GM03348 (cell line): ENCODE results near the gene LDB2.
"Not testable (repeated sequence)": the region's sequence is repeated elsewhere in the genome, so short reads cannot be mapped to it uniquely, and the experiment has no call there.

Experiments
- DNase-seq: peaks from one replicate; pipeline ENCODE4 v3.0.0; 2012; ENCODE audit warnings: low spot score

The LDB2 gene

DNA sequence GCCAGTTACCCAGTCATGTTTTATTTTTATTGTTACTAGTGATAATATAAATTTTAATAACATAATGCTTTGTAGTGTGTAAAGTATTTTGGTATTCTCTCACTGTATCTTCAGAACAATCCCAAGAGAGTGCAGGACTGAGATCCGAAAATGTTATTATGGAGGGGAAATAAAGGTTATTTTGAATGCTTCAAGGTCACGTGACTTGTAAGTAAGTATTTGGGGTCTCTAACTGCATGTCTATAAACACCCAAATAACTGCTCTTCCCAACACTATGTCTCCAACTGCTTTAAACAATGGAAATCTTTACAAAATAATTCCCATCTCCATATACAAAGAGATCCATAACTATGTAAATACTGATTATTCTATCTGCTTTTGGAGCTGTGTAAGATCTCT lies 302.2 kb downstream of the LDB2 start:
- DNase-seq, result no peak

DNA sequence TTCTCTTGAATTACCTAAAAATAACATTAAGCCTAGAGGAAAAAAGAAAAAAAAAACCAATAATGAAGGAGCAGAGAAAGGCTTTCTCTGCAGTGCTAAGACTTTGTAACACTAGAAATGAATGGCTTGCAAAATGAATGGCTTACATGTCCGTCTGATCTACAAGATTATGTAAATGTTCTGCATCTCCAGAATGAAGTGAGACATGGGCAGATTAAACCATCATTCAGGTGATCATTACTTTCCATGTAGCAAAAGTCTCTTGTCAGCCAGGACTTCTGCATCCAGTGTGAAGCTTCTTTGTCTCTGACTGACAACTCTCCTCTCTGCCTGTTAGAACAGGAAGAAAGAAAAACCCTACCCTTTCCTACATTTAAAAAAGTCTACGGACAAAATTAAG lies 304.3 kb downstream of the LDB2 start:
- DNase-seq, result no peak

DNA sequence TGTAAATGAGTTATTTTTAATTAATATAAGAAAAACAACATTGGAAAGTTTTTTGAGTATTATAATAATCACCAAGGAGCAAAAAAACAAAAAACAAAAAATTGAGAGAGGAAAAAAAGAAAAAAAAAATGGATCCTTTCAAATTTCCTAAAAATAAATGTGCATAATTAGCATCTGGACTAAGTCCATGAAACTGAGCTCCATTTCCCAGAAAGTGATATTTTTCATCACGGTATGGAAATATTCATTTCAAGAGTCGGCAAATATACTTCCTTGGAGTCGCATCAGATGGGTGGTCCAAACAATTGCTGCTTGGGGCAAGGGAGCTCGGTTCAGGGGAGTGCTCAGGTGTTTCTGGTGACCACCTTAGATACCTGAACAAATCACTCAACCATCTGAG lies 305.1 kb downstream of the LDB2 start:
- DNase-seq, result no peak

DNA sequence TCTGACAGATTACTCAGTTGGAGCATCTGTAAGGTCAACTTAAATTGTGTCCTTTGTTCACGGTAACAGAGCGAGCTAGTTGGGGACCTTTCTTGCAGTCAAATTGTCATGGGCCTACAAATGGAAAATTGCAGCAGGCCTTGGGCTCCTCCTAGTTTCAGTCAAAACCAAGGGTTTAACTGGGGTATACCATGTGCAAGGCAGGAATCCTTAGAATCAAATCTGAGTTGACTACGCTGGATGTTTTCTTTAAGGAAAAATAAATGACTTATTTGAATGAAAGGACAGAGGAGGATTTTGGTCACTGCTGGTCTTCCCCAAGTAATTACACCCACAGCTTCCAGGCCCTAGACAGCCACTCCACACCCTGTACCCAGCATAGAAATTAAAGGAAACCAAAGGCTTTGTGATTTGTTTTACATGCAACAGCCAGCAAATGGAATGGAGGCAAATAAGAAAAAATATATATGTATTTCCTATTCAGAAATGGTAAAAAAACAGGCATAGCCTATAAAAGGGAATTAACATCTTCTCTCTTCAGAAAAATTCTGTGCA lies 307.1 kb downstream of the LDB2 start:
- no peak for DNase-seq

DNA sequence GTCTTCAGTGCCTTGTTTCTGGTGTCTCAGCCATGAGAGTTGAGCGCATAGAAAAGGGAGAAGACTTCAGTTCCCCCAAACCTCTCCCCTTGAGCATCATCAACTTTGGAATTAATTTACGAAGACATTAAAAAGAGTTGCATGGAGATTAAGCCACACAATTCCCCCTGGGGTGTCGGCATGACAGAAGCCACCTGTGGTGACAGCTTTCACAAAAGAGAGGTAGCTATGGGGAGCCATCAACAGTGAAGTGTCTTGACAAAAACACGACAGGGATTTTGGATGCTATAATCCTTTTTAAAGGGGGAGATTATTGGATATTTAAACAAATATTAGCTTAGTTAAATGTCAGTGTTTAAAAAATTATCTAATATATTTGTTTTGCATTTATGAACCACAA lies 307.6 kb downstream of the LDB2 start:
- DNase-seq, result no peak

DNA sequence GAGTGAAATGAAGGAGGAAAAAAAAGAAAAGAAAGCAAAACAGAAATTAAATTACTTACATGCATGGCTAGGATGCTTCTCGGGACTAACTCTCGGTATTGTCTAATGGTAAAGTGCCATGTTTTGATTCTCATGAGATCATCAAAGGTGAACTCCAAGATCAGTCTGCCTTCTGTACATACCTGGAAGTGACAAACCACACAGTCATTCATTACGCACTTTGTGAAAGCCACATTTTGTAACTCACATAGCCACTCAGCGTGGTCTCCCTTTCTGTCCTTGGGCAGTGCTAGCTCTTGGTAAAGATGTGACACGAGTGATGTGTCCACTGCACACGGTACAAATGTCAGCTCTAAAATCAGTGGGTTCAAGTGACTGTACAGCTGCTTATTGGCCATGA lies 309.8 kb downstream of the LDB2 start:
- no peak for DNase-seq

DNA sequence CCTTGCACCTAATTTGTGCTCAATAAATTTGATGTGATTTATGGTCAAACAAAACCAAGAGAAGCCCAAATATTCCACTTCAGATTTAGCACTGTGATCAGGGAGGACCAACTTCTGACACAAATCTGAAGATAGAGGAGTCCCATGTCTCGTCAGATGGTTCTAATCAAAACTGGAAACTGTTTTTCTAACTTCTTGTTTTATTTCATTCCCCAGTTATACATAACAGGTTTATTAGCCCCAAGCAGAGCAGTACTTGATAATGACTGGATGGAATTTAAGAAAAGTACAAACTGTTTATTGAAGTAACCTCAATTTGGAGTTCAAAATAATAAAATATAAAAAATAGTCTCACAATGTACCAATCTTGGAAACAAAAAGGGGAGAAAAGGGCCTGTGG lies 310.3 kb downstream of the LDB2 start:
- no peak for DNase-seq

DNA sequence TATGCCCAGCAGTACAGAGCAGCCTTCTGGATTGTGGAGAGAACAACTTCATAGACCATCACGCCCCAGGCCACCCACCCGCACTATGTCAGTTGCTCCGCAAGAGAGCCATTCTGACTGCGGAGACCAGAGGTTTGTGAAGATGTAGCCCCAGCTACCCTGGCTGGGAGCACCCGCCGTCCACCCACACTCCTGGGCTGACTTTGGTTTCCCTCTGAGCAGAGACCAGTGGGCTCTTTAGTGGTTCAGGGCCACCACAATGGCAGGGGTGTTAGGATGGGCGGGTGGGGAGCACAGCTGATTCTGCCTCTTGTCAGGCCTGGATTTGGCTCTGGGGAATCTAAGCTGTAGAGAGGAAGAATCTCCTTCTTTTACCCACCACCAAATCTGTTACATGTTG lies 313.4 kb downstream of the LDB2 start:
- DNase-seq, result no peak

DNA sequence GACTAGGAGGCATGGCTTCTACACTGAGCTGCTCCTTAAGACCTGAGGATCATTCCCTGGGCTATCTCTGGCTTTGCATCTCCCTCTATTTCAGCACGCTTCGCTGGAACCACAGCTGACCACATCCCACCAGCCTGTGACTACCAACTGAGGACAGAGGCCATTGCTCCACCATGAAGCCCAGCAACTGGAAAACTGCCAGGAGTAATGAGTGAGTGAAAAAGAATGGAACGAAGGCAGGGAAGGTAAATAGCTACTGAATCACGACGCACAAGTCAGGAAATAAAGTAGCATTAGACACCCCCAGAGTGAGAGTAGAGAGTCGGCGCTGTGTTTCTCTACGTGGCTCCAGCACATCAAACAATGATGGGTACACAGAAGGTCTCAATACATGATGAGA lies 314.7 kb downstream of the LDB2 start:
- no peak for DNase-seq

DNA sequence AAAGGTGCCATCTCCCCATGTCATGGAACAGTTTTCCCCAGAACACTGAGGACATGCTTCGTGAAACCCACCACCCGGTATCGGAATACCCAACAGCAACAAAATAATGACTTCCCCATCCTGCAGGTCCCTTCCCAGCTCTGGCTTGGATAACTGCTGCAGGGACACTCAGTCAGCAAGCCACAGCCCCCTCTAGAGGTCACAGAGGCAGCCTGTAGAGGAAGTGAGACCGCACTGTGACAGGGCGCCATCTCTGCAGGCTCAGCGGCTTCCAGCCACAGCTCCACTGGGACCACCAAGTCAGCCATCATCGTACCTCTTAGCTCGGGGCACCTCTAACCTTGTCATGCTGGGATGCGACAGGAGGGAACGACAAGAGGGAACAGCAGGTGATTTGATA lies 315.9 kb downstream of the LDB2 start:
- no peak for DNase-seq

DNA sequence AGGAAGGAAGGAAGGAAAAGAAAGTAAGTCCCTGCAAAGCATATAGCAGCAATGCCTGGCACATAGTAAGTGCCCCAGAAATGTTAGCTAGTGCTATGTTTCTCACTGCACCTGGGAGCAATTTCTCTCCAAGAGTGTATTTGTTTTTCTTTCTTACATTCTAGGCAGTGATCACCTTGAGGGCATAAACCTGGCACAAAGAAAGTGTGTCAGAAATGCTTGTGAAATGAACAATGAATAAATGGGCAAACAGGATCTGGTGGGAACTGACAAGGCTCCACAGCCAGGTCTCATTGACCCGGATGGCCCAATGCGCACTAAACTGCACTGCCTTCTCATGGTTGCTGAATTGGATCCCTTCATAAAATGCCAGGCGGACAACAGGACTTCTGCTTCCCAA lies 316.4 kb downstream of the LDB2 start:
- DNase-seq, result no peak

DNA sequence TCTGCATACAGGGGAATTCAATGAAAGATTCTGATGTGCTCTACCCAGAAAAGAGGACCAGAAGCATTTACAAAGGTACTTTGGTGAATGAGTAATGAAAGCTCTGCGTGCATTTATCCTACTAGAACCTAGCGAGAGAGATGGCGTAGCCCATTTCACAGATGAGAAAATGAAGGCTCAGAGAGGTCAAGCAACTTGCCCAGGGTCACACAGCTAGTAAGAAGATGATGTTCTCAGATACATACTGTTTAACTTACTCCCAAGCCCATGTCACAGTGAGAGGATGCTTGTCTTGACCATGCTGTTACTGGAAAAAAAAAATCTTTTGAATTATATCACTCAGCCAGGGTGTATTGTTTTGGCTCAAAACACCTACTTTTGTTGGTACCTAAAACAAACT lies 317.3 kb downstream of the LDB2 start:
- DNase-seq, result no peak

DNA sequence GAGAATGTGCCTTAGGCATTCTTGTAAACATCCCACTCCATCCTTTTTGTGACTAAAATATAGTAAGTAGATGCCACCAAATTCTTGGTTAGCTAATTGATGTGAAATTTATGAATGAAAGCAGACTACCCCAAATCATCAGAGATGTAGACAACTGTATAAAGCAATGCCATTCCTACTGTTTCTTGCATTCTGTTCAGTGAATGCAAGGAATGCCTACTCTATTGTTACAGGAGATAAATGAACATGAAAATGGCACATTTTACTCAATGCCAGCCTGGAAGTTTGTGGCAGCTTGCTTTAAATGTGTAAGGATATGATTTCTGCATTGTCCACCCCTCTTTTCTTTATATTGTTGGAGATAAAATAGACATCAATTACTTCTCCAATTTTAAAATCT lies 317.9 kb downstream of the LDB2 start:
- no peak for DNase-seq

DNA sequence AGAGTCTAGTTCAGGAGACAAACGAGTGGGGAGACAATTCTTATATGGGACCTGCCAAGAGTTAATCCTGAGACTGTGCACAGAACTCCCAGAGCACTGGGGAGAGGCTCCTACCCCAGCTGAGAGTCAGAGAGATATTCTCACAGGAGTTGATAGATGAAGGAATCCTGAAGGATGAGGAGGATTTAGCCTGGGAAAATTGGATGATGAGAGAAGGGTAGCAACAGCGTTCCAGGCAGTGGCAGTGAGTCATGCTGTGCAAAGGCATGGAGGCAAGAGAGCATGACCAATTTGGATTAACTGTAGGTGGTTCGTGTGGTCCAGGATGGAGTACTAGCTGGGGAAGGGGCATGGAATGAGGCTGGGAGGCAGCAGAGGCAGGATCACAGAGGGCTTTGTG lies 318.6 kb downstream of the LDB2 start:
- DNase-seq, result peak; percentile 39

DNA sequence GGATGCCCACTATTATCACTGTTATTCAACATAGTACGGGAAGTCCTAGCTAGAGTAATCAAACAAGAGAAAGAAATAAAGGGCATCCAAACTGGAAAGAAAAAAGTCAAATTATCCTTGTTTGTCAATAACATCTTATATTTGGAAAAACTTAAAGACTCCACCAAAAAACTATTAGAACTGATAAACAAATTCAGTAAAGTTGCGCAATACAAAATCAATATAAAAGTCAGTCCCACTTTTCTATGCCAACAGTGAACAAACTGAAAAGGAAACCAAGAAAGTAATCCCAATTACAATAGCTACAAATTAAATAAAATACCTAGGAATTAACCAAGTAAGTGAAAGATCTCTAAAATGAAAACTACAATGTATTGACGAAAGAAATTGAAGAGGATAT lies 321.3 kb downstream of the LDB2 start:
- no peak for DNase-seq

DNA sequence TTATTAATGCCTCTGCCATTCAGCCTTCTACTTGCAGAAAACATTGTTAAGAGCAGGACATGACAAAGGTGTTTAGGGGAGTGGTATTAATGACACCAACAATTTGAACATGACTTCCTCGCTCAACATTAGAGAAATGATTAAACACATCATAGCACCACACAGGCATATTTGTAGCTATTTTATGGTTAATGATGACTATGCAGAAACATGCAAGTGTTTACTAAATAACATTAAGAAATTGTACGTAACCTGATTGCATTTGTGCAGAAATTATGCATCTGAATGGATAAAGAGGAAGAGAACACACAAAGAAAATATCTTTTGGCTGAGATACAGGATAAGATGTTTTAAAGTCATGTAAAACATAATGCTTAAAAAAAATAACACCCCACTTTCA lies 323.5 kb downstream of the LDB2 start:
- DNase-seq, result no peak

DNA sequence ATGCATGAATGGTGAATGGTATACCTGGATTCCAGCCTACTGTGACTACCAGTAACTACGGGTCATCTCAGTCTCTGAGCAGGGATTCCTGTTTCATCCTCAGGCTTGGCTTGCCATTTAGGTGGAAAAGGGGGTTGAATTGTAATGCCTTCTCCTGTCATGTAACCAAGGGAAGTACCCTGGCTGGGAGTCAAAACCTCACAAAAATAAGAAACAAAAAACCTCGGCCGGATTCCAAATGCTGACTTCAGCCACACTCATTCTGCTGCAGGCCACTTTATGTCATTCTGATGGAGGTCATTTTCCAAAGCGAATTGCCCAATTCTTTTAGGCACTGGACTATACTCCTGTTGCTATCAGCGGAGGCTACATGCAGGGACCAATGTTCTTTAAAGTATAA lies 324.7 kb downstream of the LDB2 start:
- DNase-seq, result peak; percentile 59

DNA sequence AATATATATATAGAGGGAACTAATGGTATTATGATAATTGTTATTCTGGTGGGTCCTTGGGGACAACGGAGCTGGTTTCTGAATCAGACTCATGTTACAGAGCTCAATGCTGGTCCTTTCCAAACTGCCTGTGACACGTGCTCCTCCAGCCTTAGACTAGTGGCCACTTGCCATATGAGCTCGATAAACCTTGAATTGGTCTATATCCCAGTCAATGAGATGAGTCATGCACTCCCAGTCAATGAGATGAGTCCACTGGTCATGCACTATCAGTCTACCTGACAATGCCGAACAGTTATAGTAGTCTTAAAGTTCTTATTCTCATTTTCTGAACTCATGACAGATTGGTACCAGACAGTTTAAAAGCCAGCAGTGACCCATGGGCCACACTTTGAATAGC lies 325.2 kb downstream of the LDB2 start:
- peak; percentile 16 for DNase-seq

DNA sequence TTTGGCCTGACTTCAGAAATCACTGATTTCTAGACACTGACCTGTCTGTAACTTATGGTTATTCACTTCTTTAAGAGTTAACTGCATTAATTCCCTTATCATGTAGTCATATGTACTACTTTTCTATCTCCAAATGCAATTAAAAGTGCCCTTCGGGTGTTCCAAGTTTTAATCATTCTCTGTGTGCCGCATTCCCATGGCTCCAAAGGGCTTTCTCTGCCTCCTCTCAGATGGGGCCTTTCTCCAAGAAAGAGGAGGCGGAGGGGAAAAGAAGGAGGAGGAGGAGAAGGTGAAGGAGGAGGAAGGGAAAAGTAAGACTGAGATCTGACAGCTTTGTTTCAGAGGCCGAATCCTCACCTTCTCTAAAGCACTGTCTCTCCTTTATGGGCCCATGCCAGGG lies 325.8 kb downstream of the LDB2 start:
- DNase-seq, result no peak

DNA sequence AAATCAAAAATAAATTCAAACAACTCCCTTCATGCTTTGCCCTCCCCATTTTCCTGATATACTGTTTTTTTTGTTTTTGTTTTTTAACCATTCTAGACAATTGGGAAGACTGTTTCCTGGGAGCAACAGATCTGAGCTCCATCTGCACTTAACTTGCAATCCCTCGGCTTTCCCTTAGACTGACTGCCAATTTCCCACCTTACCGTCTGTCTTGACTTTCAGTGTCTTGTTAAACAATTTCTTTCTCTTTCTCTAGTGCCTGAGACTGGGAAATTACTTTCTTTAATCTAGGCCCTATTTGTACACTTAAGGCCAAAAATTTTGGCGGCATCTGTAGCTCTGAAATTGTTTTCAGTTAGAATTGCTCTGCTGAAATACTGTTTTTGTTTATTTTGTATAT lies 326.3 kb downstream of the LDB2 start:
- DNase-seq, result no peak

DNA sequence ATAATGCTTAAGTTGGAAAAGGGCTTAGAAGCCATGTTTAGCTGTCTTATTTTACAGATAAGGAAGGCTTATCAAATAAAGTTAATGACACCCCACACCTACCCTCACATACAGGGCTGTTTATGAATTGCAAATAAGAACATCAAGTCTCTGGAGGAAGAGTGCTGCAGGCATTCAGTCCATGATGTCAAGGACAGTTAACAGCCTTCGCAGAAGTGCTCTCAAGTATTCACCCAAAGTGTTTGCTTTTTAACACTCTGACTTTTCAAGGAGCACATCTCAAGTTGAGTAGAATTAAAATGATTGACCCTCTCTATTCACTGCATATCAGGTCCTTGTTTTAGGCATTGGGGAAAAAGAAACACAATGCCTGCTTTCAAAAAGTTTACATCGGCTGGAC lies 328.7 kb downstream of the LDB2 start:
- DNase-seq, result no peak

DNA sequence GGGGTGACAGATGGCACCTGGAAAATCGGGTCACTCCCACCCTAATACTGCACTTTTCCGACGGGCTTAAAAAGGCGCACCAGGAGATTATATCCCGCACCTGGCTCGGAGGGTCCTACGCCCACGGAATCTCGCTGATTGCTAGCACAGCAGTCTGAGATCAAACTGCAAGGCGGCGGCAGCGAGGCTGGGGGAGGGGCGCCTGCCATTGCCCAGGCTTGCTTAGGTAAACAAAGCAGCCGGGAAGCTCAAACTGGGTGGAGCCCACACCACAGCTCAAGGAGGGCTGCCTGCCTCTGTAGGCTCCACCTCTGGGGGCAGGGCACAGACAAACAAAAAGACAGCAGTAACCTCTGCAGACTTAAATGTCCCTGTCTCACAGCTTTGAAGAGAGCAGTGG lies 341.1 kb downstream of the LDB2 start:
- not testable (repeated sequence) for DNase-seq

DNA sequence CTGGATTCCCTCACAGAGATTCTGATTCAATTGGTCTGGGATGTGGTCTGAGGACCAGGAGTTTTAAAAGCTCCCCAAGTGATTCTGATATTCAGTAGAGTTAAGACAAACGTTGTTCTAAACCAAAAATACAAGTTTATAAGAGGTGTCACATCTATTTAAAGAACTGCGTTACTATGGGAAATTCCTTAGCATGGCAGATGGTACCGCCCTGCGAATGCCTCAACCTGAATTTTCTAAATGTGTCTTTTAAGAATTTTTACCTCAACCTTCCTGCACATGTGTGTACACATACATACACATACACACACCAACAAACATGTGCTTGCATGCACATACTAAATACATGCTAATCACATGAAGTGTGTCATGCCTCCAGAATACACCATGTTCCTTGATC lies 343.3 kb downstream of the LDB2 start:
- no peak for DNase-seq

DNA sequence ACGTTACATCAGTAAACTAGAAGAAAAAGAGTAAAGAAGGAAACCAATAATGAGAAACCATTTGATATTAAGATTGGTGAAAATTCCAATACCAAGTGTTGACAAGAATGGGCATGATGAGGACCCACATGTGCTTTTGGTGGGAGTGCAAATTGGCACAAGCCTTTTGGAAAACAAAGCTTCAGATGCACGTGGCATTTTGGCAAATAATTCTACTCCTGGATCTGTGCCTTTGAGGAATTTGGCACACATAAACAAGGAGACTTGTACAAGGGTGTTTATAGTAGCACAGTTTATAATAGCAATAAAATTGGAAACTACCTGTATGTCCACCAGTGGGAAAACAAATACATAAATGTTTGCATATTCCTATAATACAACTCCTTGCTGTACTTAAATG lies 347.9 kb downstream of the LDB2 start:
- DNase-seq, result no peak

DNA sequence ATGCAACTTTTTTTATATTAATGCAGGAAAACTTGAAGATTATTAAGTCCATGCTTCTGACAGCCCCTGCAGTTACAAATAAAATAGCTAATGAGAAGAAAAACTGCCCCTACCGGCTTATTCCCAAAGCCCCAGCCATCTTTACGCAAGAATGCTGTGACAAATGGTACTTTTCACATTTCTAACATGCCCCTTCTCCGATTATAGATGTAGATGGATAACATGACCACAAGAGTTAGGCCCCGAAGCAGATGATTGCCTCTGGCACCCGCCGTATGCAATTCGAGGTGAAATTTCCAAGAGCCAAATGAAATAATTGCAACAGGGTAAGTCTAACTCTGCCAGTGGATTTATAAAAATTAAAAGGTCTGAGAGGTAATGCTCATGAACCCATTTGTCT lies 352.8 kb downstream of the LDB2 start:
- no peak for DNase-seq
